ENCODE measurements around the gene MT1H. TPM values are rescaled to one million over a fixed set of nuclear protein-coding genes. Genes with fewer than 3 reads are reported as not detected.

MT1H gene
- total and polyA plus RNA-seq, 2 of the 13 experiments (the other 11 are each of a cell fraction or from before 2014, with no cell fraction given): 0.60 TPM; not detected in 1

- no peak for TF ChIP-seq U2AF2 (IDR thresholded peaks at IDR 0.05; ENCODE audit: low read depth, low read length)
- no peak for TF ChIP-seq ZNF264 (CRISPR knock-in tag; IDR thresholded peaks at IDR 0.05)
- TF ChIP-seq KLF6 (CRISPR knock-in tag; IDR thresholded peaks at IDR 0.05): no peak
- TF ChIP-seq SMAD3 (CRISPR knock-in tag; IDR thresholded peaks at IDR 0.05): no peak
- no peak for TF ChIP-seq TRIM24 (CRISPR knock-in tag; IDR thresholded peaks at IDR 0.05)
- no peak; the same call in 1 of the 2 replicates for TF ChIP-seq ARHGAP35 (CRISPR knock-in tag; IDR thresholded peaks at IDR 0.05; ENCODE audit: borderline replicate concordance)
- TF ChIP-seq SMARCE1 (IDR thresholded peaks at IDR 0.05; ENCODE audit: borderline replicate concordance): no peak
- no peak for TF ChIP-seq ZNF644 (CRISPR knock-in tag; IDR thresholded peaks at IDR 0.05; ENCODE audit: low read depth)
- no peak for TF ChIP-seq ELF1 (CRISPR knock-in tag; IDR thresholded peaks at IDR 0.05)
- no peak for TF ChIP-seq ZFP82 (CRISPR knock-in tag; IDR thresholded peaks at IDR 0.05; ENCODE audit: borderline replicate concordance)
- peak; percentile 21 for TF ChIP-seq ELF3 (CRISPR knock-in tag; IDR thresholded peaks at IDR 0.05)
- TF ChIP-seq PHF21A (CRISPR knock-in tag; IDR thresholded peaks at IDR 0.05): peak; percentile 41; the same call in 1 of the 2 replicates
- no peak for TF ChIP-seq HBP1 (CRISPR knock-in tag; IDR thresholded peaks at IDR 0.05; ENCODE audit: low read depth)
- no peak for TF ChIP-seq ZNF407 (CRISPR knock-in tag; IDR thresholded peaks at IDR 0.05; ENCODE audit: not compliant biosample characterization)
- TF ChIP-seq CC2D1A (CRISPR knock-in tag; IDR thresholded peaks at IDR 0.05): no peak
- TF ChIP-seq CSRNP1 (CRISPR knock-in tag; IDR thresholded peaks at IDR 0.05): no peak; the same call in 1 of the 2 replicates
- no peak; the same call in none of the 2 replicates for TF ChIP-seq ZGPAT (CRISPR knock-in tag; IDR thresholded peaks at IDR 0.05)
Measured at GRCh38 chr16:56625140-56625942, 44.3 kb upstream of the MT1H start, which contains the start of gene MT1E (continued).

Measured in HepG2 (cell line).